Fibroblast of skin of scalp (primary cell): Measurements from ENCODE around the gene PAK6.

Experiments
- DNase-seq: peaks from one replicate; pipeline ENCODE4 v3.0.0-alpha.2; 2013

Gene PAK6

GRCh38 chr15:40256638-40257235, 17.9 kb downstream of the PAK6 start:
- DNase-seq = peak; percentile 58

DNA sequence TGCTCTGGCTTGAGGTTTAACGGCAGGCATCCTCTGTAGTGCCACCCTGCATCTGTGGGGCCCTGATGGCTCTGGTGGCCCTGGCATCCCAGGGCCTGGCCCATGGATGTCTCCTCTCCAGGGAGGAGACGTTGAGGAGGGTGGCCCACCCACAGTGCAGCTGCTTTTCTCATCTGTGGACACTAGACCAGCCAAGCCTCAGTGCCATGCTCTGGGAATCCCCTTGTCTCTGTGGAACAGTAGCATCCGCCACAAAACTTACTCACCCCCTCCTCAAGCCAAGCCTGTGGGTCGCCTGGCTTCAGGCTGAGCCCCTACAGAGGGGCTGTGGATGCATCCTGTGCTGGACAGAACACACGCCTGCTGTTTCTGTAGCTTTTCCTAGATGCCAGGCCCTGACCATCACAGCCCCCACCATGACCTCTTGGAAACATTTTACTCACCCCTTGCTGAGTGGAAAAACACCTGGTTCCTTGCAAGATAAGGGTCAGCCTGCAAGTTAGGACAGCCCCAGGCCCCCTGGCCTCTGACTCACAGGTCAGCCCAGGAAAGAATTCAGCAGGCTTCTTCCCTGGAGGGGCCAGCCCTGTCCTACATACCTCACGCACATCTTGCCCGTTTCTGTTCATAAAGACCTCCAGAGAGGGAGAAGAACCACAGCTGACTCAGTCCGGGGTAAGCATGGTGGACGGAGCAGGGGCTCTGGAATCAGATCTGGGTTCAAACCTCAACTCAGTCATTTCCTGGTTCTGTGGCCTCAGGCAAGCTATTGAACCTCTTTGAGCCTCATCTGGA, 19.0 kb downstream of the PAK6 start:
- no peak for DNase-seq

DNA sequence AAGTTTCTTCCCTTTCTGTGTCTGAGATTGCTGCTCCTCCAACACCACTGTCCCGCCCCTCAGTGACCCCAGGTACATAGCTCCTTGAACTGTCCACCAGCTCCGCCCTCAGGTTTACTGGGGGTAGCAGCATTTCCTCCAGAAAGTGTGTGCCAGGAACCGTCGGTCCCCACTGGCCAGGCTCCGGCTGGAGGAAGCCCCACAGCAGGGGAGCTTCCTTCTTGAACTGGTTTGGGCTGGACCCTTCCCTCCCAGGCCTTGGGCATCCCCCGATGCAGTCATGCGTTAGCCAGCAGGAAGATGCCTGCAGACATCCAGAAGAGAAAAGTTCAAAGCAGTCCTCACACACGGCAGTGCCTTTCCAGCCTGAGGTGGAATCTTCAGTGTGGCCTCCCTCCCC, 19.7 kb downstream of the PAK6 start:
- DNase-seq = no peak

DNA sequence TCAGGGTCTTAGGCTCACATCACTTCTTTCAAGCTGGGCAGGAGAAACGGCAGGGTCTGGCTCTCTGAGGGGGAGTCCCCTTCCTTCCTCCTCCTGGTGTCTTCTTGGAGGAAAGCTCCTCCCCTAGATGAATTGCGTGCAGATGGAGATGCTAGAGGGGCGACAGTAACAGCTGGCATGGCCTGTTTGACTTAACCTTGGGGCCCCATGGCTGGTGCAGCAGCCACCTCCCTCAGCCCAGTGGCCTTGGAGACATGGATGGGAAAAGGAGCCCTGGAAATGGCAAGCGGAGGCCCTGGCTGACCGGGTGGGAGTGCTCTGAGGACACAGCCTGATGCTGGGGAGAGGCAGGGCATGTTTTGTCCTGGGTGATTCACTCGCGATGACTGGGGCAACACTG, 20.2 kb downstream of the PAK6 start:
- no peak for DNase-seq

- DNase-seq = no peak
These were observed 24.3 kb downstream of the PAK6 start for GRCh38 chr15:40263024-40263754.

- DNase-seq = no peak
These were observed 25.7 kb downstream of the PAK6 start for GRCh38 chr15:40264321-40265153.

DNA sequence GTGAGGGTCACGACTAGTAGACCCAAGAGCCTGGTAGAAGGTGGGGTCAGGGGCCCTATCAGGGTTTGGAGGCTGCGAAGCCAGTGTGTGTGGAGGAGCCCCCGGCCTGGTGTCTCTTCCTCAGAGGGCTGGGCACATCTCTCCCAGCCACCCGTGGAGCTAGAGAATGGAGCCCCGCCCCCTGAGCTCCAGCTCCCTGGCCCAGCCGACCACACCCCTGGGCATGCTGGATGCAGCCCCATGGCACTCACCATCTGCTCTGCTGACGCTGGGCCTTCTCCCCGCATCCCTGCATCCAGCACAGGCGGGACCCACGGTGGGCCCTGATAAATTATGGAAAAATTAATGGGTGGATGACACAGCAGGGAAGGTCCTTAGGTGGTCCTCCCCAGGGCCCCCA, 26.5 kb downstream of the PAK6 start:
- DNase-seq = no peak

DNA sequence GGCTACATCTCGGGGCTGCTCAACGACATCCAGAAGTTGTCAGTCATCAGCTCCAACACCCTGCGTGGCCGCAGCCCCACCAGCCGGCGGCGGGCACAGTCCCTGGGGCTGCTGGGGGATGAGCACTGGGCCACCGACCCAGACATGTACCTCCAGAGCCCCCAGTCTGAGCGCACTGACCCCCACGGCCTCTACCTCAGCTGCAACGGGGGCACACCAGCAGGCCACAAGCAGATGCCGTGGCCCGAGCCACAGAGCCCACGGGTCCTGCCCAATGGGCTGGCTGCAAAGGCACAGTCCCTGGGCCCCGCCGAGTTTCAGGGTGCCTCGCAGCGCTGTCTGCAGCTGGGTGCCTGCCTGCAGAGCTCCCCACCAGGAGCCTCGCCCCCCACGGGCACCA, 27.0 kb downstream of the PAK6 start:
- no peak for DNase-seq

- peak; percentile 88 for DNase-seq
These were observed 28.0 kb downstream of the PAK6 start for GRCh38 chr15:40266828-40267304.

DNA sequence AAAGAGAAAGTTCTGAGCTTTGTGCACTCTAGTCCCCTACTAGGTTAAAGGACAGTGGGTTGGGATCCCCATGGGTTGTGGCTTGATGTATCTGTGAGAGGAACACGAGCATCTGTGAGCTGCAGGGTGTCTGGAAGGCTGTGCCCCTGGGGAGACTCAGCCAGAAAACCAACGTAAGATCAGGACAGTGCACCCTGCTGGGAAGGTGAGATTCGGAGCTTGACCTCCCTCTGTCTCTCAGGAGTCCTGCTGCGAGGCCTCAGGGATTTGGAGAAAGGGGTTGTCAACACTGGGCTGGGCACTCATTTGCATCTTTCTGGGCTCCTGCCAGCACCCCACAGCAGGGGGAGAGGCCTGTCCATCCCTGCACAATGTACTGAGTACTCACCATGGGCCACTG, 28.8 kb downstream of the PAK6 start:
- DNase-seq = no peak

DNA sequence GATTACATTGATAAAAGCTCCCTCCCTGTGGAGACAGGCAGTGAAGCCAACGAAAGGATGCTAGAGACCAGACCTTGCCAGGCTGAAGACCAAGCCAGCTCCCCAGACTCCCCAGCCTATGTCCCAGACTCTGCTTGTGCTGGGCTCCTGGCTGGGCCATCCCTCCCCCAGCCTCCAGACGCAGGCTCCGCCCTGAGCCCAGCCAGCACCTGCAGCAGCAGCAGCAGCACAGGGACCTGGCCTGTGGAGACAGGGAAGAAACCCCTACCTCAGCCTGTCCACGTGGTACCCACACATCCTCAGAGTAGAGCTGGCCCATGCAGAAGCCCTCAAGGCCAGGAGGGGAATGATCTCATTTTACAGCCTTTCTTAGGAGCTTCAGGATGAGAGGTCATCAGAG, 30.7 kb downstream of the PAK6 start:
- no peak for DNase-seq

- no peak for DNase-seq
These were observed 31.6 kb downstream of the PAK6 start for GRCh38 chr15:40270246-40270995.

GRCh38 chr15:40271685-40272484, 33.0 kb downstream of the PAK6 start:
- no peak for DNase-seq

DNA sequence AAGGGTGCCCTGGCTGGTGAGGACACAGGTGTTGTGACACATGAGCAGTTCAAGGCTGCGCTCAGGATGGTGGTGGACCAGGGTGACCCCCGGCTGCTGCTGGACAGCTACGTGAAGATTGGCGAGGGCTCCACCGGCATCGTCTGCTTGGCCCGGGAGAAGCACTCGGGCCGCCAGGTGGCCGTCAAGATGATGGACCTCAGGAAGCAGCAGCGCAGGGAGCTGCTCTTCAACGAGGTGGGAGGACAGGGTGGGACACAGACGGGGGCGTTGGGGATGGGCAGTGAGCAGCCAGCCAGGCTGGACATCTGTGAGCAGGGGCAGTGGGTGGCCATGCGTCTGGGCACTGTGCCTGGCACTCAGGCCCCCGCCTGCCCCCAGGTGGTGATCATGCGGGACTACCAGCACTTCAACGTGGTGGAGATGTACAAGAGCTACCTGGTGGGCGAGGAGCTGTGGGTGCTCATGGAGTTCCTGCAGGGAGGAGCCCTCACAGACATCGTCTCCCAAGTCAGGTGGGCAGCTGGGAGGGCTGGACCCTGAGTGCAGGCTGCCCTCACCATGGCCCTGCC, 33.7 kb downstream of the PAK6 start:
- DNase-seq = no peak

DNA sequence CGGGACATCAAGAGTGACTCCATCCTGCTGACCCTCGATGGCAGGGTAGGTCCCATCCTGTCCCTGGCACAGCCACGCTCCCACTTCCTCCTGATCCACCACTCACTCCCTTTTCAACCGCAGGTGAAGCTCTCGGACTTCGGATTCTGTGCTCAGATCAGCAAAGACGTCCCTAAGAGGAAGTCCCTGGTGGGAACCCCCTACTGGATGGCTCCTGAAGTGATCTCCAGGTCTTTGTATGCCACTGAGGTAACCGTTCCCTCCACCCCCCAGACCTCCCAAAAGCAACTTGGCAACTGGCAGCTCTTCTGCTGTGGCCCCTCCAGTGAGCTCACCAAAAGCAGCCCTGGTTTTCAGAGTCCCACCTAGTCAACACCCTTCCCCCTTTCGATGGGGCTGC, 34.6 kb downstream of the PAK6 start:
- DNase-seq = no peak

- peak; percentile 79 for DNase-seq
These were observed 35.7 kb downstream of the PAK6 start for GRCh38 chr15:40274350-40275274.

DNA sequence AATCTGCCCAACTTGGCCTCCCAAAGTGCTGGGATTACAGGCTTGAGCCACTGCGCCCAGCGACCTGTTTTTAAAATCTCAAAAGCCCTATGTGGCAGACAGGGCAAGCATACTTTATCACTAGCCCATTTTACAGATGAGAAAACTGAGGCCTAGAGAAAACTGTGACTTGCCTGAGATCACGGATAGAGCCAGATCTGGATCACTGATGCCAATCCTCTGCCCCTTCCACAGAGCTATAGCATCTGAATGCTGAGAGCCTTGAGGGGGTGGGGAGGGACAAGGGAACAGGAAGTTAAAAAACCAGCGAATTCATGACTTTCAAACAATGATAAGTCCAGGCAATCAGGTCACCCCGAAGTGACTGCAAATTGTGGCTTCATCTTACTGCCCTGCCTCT, 36.7 kb downstream of the PAK6 start:
- no peak for DNase-seq

GRCh38 chr15:40275954-40276353, 37.1 kb downstream of the PAK6 start:
- no peak for DNase-seq

DNA sequence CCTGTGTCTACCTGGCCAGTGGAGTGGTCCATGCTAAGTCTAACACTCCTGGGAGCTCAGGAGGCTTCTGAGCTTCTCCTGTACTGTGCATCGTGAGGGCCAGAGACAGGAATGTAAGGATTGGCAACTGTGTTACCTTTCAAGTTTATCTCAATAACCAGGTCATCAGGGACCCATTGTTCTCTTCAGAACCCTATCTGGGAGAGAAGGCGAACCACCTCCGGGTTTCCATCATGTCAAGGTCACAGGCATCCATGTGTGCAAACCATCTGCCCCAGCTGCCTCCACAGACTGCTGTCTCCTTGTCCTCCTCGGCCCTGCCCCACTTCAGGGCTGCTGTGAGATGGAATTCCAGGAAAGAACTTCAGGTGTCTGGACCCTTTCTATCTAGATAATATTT, 38.1 kb downstream of the PAK6 start:
- no peak for DNase-seq

- DNase-seq = no peak
These were observed 38.6 kb downstream of the PAK6 start for GRCh38 chr15:40277471-40277870.
